ENCODE measurements around the gene DYRK2.

Gene DYRK2

DNA sequence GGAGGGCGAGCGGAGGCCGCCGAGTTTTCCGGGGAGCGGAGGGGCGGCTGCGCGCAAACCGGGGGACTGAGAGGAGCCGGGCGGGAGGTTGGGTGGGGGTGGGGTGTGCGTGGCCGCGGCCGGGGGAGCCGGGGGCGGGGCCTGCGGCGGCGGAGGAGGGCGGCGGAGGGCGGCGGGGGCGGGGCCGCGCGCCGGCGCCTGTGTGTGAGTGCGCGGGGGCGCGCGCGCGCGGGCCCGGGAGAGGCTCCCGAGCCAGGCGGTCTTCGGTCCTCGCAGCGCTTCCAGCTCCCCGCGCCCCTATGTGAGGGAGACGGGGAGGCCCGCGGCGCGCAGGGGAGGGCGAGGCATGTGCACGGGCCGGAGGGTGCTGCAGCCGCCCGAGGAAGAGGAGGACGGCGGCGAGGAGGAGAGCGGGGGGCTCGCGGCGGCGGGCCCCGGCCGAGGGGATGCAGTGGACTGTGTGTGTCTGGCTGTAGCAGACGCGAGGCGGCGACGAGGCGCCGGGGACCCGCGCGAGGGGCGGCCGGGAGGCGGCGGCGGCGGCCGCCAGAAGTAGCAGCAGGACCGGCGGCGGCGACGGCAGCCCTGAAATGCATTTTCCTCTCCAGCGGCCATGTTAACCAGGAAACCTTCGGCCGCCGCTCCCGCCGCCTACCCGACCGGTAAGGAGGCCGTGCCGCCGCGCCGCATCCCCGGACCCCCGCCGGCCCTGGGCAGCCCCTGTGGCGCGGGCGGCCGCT, at the start of gene DYRK2:
DYRK2 (plus strand) TSS at position 225 of the 740 bp plus-strand sequence; CDS start at position 614, 389 bp downstream.
- DNase-seq: peak; percentile 74

DNA sequence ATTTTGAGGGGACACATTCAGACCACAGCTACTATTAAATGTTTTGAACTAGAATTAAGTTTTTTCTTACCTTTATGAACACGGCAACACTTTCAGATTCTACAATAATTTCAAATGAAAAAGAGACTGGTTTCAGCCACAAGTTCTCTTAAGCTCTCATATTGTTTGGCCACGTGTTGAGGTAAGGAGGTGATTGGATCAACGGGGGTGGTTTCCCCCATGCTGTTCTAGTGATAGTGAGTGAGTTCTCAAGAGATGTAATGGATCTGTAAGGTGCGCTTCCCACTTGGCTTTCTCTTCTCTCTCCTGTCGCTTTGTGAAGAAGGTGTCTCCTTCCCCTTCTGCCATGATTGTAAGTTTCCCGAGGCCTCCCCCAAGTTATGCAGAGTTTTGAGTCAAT, 48.9 kb upstream of the DYRK2 start:
- no peak for DNase-seq

DNA sequence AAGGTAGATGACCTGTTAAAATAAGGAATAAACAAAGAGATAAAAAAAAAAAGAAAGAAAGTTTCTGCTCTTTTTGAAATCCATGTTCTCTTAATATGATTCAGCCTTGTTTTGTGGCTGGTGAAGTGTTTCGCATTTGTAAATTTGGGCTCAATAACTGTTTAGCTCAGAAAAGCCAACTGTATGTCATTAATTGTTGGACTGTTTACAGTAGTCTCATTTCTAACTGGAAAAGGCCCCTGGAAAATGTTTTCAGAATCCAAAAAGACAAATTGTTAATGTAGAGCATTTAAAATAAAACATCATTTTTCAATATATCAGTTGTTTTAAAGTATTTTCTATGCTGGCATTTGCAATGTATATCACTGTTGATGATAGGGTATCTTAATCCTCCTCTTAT, 47.4 kb upstream of the DYRK2 start:
- no peak for DNase-seq

DNA sequence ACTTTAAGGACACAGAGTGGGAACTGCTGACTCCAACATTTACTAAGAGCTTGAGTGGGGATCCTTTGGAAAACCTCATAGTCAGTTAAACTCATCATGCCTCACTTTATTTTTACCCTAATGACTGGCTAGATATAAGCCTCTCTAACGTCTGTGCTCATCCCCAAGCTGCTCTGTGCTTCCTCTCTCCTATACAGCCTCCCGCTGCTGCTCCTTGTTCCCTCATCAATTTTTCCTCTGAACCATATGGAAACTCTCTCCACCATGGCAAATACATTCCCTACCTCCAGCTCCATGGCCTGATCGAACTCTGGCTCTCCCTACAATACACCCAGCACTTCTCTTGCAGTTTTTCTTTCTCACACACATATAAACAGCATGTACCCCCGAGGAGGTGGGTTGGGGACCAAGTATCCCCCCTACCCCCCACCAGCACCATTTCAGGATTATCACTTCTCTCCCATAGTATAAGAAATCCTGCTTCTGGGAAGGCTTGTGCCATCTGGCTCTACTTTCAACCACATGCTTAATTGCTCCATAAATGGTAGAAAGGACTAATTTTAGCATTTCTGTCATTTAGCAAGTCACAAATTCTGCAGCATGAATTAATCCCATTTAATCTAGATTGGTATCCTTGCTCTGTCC, 39.2 kb upstream of the DYRK2 start:
- DNase-seq: no peak

DNA sequence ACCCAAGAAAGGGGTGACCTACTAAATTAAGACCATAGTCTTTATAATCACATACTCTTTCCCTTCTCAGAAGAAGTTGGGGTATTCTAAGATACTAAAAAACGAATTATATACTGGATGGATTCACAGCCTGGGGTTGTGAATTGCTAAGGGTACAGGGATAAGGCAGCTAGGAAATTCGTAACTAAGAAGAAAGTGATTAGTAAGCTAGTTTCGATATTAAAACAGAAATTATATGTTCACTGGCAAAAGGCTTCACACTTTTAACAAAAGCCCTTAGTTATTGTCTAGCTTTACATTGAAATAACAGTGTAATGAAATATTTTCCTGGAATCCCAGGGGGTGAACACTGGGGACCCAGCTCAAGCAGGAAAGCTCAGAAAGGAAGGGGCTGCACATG, 35.5 kb upstream of the DYRK2 start:
- no peak for DNase-seq

DNA sequence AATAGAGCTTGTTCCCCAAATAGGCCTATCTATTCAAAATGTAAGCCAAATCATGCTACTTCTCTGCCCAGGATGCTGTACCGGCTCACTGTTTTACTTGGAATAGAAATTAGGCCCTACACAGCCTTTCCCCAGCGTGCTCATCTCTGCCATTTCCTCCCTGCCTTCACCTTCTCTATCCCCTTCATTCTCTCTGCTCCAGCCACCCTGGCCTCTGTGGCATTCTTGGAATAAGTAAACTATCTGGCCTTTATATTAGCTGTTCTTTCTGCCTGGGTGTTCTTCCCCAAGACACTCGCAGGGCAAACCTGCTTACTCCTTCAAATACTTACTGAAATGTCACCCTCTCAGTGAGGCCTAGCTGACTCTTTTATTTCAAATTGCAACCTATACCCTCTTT, 30.9 kb upstream of the DYRK2 start:
- no peak for DNase-seq

DNA sequence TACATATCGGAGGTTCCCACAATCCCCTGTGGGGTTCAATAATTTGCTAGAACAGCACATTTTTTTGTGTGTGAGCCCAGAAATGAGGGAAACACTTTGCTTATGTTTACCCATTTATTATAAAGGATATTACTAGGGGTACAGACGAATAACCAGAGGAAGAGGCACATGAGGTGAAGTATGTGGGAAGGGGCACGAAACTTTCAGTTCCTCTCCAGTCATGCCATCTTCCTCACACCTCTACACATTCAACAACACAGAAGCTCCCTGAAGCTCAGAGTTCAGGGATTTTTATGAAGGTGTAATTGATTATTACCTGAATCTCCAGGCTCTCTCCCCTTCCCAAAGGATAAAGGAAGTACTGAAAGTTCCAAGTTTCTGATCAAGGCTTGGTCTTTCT, 30.2 kb upstream of the DYRK2 start:
- no peak for DNase-seq

DNA sequence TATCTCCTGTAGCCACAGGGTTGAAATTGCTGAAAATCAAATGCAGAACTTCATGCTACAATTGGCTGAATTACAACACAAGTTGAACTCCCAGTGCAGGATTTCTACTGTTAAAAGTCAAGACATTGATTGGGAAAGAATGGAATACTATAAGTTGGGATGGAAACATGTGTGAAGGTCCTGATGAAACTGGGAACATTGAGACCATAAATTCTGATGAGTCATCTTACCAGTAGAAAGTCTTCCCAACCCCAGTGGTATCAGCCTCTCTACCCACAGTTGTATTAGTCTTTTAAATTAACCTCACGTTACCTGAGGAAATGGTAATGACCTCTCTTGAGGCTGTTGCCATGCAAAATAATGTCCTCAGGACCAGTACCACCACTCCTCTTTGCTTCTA, 27.4 kb upstream of the DYRK2 start:
- no peak for DNase-seq

DNA sequence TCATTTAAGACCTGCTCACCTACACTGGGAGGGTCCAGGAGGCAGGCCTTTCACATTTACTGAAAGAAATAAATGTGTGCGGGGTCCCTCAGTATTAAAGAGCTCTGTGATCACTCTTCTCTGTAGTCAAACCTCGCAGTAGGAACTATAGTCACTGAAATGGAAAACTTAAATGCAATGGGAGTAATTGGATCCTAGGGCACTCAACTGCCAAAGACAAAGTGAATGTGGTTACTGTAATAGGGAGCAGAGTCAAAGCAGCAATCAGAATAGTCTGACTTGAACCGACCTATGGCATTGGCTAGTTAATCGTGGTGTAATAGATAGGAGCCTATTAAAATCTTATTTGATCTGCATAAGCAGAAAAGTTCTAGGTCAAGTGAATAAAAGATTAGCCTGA, 26.6 kb upstream of the DYRK2 start:
- DNase-seq: no peak

DNA sequence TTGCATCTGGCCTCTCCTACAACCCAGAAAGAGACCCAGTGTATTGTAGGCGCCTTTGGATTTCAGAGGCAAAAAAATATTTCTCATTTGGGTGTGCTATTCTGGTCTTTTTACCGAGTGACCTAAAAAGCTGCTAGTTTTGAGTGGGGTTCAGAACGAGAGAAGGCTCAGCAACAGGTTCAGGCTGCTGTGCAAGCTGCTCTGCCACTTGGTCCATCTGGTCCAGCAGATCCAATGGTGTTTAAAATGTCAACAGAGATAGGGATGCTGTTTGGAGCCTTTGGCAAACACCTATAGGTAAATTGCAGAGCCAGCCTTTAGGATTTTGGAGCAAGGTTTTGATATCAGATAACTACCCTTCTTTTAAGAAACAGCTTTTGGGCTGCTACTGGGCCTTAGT, 25.3 kb upstream of the DYRK2 start:
- DNase-seq: no peak

DNA sequence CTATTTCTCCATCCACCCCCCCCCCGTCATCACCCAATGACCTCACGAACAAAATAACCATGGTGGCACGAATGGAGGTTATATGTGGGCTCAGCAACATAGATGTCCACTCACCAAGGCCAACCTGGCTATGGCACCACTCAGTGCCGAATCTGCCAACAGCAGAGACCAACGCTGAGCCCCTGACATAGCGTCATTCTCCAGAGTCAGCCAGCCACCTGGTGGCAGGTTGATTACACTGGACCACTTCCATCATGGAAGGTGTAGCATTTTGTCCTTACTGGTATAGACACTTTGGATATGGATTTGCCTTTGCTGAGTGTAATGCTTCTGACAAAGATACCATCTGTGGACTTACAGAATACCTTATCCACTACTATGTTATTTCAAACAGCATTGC, 24.2 kb upstream of the DYRK2 start:
- DNase-seq: no peak

DNA sequence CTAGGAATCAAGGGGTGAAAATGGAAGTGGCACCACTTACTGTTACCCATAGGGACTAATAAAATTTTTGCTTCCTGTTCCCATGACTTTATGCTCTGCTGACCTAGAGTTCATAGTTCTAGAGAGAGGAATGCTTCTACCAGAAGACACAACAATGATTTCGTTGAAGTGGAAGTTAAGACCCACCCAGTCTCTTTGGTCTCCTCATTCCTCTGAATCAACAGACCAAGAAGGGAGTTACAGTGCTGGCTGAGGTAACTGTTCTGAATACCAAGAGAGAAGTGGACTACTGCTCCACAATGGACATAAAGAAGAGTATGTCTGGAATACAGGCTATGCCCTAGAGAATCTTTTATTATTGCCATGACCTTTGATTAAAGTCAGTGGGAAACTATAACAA, 23.5 kb upstream of the DYRK2 start:
- no peak for DNase-seq

DNA sequence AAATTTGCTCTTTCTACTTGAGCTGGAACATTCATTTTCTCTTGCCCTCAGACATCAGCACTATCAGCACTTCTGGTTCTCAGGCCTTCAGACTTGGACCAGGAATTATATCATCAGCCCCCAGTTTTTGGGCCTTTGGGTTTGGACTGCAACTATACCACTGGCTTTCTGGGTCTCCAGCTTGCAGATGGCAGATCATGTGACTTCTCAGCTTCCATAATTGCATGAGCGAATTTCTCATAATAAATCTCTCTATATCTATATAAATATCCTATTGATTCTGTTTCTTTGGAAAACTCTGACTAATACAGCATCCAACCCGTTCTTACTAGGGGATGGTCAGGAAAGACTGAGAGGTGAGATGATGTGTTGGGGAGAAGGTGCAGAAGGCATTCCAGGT, 22.4 kb upstream of the DYRK2 start:
- no peak for DNase-seq

DNA sequence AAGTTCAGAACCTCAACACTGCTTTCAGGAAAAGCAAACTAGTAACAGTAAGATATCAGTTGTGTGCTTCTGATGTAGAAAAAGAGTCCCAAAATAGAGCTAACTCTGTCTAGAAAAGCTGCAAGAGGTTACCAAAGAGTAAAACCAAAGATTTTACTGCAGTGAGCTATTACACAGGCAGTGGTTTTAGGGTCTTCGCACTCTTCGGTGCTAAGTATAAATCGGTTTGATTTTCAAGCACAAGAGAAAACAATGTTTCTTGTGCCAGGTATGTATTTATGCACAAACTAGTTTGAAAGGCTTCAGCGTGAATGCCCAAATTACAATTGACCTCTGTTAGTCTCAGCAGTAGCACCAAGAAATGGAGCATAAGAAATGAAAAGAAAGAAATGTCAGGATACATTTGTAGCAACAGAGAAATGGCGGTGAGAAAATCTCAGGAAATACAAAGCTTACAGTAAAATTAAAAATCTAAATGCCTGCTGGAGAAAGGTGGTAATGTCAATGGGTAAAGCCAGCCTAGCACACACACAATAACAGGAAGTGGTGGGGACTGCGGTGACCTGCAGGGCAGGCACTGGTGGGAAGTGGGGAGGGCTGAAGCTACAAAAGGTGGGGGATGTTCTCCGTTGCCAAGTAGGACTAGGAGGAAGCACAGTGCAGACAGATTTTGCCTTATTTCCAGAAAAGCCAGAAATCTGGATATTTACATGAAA, 18.0 kb upstream of the DYRK2 start:
- peak; percentile 83 for DNase-seq

DNA sequence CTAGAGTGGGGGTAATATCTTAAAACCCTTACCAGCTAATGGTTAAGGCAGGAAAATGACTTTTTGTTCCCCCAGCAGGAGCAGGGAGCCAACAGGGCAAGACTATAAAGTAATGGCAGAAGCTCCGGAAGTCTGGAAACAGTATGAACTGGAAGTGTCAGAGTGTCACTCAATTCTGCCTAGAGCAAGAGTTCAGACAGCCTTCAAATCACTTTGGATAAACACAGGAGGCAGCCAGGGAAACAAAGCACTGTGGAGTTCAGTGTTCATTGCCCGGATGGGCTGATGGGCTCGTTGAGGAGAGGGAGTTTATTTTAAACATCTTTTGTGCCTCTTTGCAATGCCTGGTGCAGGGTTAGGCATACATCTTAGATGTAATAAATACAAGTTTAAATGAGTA, 16.5 kb upstream of the DYRK2 start:
- DNase-seq: no peak

DNA sequence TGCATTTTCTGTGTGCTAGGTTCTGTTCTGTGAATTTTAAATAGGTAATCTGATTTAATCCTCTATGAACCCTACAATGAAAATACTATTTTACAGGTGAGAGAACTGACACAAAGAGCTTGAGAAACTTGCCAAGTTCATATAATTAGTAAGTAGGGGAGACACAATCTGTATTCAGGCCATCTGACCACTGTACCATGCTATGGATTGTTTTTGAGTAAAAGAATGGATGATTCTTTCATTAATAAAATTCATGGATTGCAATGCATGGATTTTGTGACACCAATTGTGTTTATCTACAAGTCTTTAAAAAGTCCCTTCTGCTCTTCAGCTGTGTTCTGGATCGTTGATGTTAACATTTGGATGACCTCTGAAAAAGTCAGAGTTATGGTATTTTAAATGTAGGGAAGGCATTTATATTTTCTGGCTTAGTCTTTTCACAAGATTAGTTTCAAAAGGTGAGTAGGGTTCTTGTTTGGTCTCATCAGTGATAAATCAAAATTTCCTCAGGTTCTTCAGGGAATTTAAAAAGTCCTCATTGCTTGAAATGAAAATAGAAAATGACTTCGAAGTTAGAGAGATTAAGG, 15.4 kb upstream of the DYRK2 start:
- DNase-seq: no peak

DNA sequence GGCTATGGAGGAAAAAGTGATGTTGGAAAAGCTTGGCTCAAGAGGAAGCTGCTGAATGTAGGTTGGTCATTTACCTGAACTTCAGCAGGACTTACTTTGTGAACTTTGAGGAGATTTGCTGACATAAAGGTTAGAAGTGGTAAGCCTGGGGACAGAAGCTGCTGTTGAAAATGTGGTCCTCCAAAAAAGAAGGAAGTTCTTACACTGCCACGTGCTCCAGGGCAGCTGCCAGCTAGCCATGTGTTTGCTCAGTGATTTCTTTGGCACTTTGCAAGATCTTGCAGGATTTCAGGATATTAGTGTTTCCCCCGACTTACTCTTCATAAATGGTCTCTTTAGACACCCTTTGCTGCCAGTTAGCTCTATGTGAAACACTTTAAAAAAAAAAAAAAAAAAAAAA, 14.8 kb upstream of the DYRK2 start:
- DNase-seq: no peak

DNA sequence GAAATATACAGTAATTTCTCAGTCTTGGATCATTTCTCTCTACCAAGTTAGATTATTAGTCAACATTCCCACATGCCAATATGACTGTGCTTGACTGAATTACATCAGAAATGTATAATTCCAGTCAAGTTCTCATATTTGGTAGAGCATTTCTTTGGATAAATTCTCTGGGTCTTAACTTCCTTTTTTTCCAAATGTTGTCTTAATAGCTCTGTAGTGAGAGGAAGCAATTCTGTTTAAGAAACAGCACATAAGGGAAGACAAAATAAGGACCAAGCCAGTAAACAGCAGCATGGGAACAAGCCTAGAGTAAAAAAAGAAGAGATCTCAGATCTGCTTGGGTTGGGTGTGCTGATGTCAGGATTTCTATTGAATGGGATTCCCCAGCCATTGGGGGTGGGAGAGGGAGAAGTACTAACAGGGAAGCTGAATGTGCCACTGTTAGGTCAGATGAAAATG, 14.2 kb upstream of the DYRK2 start:
- no peak for DNase-seq

DNA sequence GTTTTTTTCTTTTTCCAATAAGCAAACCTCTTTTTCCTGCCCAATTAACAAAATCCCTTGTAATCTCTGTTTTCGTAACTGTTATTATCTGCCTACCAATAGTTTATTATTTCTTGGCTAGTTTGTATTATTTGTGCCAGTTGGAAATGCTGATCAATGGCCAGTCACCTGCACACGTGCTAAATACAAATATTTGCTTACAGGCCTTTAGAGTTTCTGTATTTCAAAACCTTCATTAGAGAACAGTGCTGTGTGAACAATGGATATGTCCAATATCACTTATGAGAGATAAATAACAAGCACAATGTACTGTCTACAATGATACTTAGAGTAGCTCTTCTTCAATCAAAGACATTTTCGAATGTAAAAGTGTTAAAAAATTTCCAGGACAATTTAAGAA, 10.8 kb upstream of the DYRK2 start:
- no peak for DNase-seq

DNA sequence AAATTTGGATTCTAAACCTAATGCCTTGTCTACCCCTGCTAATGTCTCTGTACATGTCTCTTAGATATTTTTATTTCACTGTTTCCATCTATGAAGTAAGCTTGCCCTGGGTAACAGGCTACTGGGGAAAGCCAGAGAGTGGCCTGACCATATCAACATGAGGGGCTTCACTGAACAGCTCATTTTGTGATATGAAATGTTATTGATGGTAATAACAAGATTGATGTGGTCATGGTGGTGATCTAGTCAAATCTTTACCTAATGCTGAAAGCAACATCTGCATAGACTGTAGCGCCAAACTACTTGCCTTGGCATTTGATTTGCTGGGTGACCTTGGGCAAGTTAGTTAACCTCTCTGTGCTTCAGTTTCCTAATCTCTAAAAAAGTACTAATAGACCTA, 9.9 kb upstream of the DYRK2 start:
- DNase-seq: no peak

DNA sequence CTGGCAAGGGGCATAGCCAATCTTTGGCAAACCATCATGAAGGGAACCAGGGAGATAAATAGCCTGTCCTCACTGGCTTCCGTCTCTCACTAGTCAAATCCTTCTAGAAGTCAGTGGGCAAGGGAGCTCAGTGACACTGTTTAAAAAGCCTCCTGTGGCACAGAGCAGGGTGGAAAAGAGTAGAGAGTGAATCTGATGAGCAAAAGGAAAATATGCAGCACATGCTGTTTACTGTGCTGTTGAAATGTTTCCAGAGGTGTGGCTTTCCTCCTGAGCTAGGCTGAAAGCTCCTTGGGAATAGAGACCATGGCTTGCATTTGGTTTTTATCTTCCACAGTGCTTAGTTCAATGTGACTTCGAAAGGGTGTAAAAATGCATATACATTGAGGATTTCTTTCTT, 7.7 kb upstream of the DYRK2 start:
- DNase-seq: no peak

DNA sequence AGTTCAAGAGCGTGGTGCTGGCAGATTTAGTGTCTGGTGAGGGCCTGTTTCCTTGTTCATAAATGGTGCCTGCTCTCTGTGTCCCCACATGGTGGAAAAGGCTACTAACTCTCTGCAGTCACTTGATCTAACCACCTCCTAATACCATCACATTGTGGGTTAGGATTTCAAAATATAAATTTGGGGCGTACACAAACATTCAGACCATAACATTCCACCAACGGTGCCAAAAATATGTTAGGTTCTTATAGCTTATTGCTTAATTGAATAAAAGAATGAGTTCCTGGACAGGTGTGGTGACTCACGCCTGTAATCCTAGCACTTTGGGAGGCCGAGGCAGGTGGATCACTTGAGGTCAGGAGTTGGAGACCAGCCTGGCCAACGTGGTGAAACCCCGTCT, 3.4 kb upstream of the DYRK2 start:
- DNase-seq: no peak

DNA sequence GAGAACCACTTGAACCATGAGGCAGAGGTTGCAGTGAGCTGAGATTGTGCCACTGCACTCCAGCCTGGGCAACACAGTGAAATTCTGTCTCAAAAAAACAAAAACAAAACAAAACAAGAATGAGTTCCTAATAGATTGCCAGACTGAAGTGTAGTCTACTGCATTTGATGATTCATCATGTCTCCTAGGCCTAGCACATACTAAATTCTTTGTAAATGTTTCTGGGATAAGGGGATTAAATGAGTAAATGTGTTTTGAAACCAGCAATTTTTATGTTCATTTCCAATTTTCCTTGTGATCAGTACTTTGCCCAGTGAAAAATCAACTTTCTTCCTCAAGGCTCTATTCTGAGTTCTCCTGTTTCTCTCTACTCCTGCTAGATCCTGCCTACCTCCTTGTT, 2.9 kb upstream of the DYRK2 start:
- DNase-seq: no peak

DNA sequence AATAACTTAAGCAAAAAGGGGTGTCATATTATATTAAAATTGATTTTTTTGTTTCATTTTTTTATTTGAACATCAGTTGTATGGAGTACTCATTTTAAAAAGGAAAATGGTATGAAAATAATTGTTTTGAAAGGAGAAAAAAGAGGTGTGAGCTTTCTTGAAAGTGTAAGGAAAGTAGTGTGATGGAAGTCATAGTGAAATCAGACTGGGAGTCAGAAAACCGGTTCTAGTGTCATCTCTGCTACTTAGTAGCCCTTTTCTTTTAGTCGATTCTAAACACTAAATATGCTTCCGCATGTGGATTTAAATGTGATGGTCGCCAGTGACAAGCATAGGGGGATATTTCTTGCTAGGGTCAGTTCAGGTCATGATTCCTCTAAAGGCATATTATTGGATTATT, 1.8 kb upstream of the DYRK2 start:
- no peak for DNase-seq
